OCI-LY7 (cell line): ENCODE measurements around the gene NFATC3. TPM values are rescaled to one million over a fixed set of nuclear protein-coding genes. Genes with fewer than 3 reads are reported as not detected.

Source experiments
- BruUV-seq: library from RNA; stranded (reverse); fragments of 400-500 nt; replicated peaks from 2 replicates; lab custom pipeline; 2021; lab: Mats Ljungman, UMichigan
- CTCF ChIA-PET: fragments of 300-600 bp; sonication (Branson Sonifier 250); formaldehyde crosslinking; loops from one replicate; lab custom pipeline; 2022; ENCODE audit warnings: antibody characterized with exemption; ENCODE audit not compliant: unreplicated experiment; lab: Charles Lee
- POLR2A ChIA-PET: fragments of 300-600 bp; sonication (Branson Sonifier 250); formaldehyde crosslinking; loops from one replicate; lab custom pipeline; 2022; ENCODE audit warnings: antibody characterized with exemption; lab: Charles Lee
- DNase-seq: peaks from one replicate; pipeline ENCODE4 v3.0.0-alpha.2; 2015; ENCODE audit warnings: low spot score
- H2AFZ ChIP-seq: fragments of 200-600 bp; sonication (generic), shearing (Covaris generic); 2 replicates; pipeline ENCODE4 v1.6.1; 2014; ENCODE audit warnings: mild to moderate bottlenecking, antibody characterized with exemption, low read length, moderate library complexity
- H3K27ac ChIP-seq: fragments of 200-600 bp; sonication (generic); 2 replicates; pipeline ENCODE4 v1.5.1; 2014; ENCODE audit warnings: mixed run types, low read depth, mild to moderate bottlenecking, moderate library complexity, low read length, inconsistent platforms; ENCODE audit not compliant: poor library complexity, severe bottlenecking
- H3K36me3 ChIP-seq: fragments of 200-600 bp; sonication (generic); 2 replicates; pipeline ENCODE4 v1.6.1; 2014; ENCODE audit warnings: mild to moderate bottlenecking, antibody characterized with exemption, low read length, moderate library complexity, mixed read lengths; ENCODE audit not compliant: insufficient read depth
- H3K4me1 ChIP-seq: fragments of 200-600 bp; sonication (generic); 2 replicates; pipeline ENCODE4 v1.5.1; 2014; ENCODE audit warnings: mild to moderate bottlenecking, low read length; ENCODE audit not compliant: insufficient read depth, poor library complexity, severe bottlenecking
- H3K4me2 ChIP-seq: fragments of 200-600 bp; sonication (generic); 2 replicates; pipeline ENCODE4 v1.6.1; 2014; ENCODE audit warnings: mild to moderate bottlenecking, low read length
- H3K4me3 ChIP-seq: fragments of 200-600 bp; sonication (generic); 2 replicates; pipeline ENCODE4 v1.5.1; 2014; ENCODE audit warnings: mild to moderate bottlenecking, low read depth, low read length; ENCODE audit not compliant: poor library complexity, severe bottlenecking
- H3K79me2 ChIP-seq: fragments of 200-600 bp; sonication (generic); 2 replicates; pipeline ENCODE4 v1.6.1; 2016; ENCODE audit warnings: low read depth, mild to moderate bottlenecking, low read length, moderate library complexity, mixed read lengths; ENCODE audit not compliant: insufficient read depth
- H3K9me2 ChIP-seq: fragments of 200-600 bp; sonication (generic); 2 replicates; pipeline ENCODE4 v1.6.1; 2016; ENCODE audit warnings: mild to moderate bottlenecking, low read length, mixed read lengths; ENCODE audit not compliant: insufficient read depth
- H3K9me3 ChIP-seq: fragments of 200-600 bp; sonication (generic); 2 replicates; pipeline ENCODE4 v1.6.1; 2014; ENCODE audit warnings: mild to moderate bottlenecking, mixed run types, low read length, mixed read lengths
- H4K20me1 ChIP-seq: fragments of 200-600 bp; sonication (generic); 2 replicates; pipeline ENCODE4 v1.6.1; 2014; ENCODE audit warnings: mild to moderate bottlenecking, antibody characterized with exemption, low read length, moderate library complexity, mixed read lengths; ENCODE audit not compliant: insufficient read depth
- CTCF ChIP-seq: fragments of 200-600 bp; sonication (generic); conservative IDR thresholded peaks from 2 replicates; pipeline ENCODE4 v1.5.1; 2014; ENCODE audit warnings: mild to moderate bottlenecking, antibody characterized with exemption, low read length, moderate library complexity, mixed read lengths
- EZH2phosphoT487 ChIP-seq: fragments of 200-600 bp; sonication (generic); IDR thresholded peaks from 2 replicates; pipeline ENCODE4 v1.6.1; 2018; ENCODE audit warnings: low read depth, borderline replicate concordance, mild to moderate bottlenecking, mixed run types, antibody characterized with exemption, low read length, moderate library complexity, mixed read lengths
- intact Hi-C: fragments of 100-400 bp; cut with micrococcal nuclease; formaldehyde crosslinking; loops from one replicate; pipeline ENCODE4 v1.10.0; 2022; ENCODE audit not compliant: unreplicated experiment
- total RNA-seq, 2 experiments: library from RNA; depleted of rRNA in 1 of 2; stranded (reverse); fragments of >200 nt in 1 of 2; shearing (Covaris generic) in 1 of 2; gene quantifications; 2 replicates each; pipeline ENCODE4 v1.2.3, GENCODE V29; 2014 to 2022

Gene NFATC3
- total RNA-seq, 2 experiments from 2014 or later: 73.4 to 76.0 TPM

GRCh38 chr16:68077866-68078700 lies 7.1 kb upstream of the NFATC3 start:
- Histone ChIP-seq H3K27ac (peak overlapping the region; percentile 76), H3K4me2 (no peak overlapping the region), H3K9me3 (no peaks in the 10 kb centered on the region), H3K9me2 (no peaks in the 10 kb centered on the region), H3K4me3 (no peak overlapping the region), H4K20me1 (no peaks in the 10 kb centered on the region), H3K79me2 (no peaks in the 10 kb centered on the region), H2AFZ (no peak overlapping the region), H3K36me3 (peaks cover 51% of the 10 kb centered on the region), H3K4me1 (peaks cover 88% of the 10 kb centered on the region)
- ChIA-PET POLR2A (no interaction called here), CTCF (no interaction called here)
- DNase-seq: no peak
- no TSS peak for BruUV-seq
- intact Hi-C loops: no loop called here
- TF ChIP-seq EZH2phosphoT487 (no peak), CTCF (no peak)

GRCh38 chr16:68078701-68079375 lies 6.3 kb upstream of the NFATC3 start:
- ChIA-PET CTCF (no interaction called here), POLR2A (interaction anchor here (0.6 kb wide), 1 partner anchor 148 kb away, joined by 3 read pairs; no protein-coding TSS in a partner anchor)
- intact Hi-C loops: no loop called here
- Histone ChIP-seq H3K36me3 (peaks cover 47% of the 10 kb centered on the region), H3K79me2 (no peaks in the 10 kb centered on the region), H3K4me1 (peaks cover 88% of the 10 kb centered on the region), H3K4me3 (peak overlapping the region; percentile 39), H4K20me1 (no peaks in the 10 kb centered on the region), H3K9me2 (no peaks in the 10 kb centered on the region), H3K27ac (peak overlapping the region; percentile 76), H3K4me2 (peak overlapping the region; percentile 71), H2AFZ (no peak overlapping the region), H3K9me3 (no peaks in the 10 kb centered on the region)
- DNase-seq: no peak
- no TSS peak for BruUV-seq
- TF ChIP-seq CTCF: no peak
- no peak for TF ChIP-seq EZH2phosphoT487

- intact Hi-C loops: no loop called here
- H3K36me3 ChIP-seq: peaks cover 43% of the 10 kb centered on the region
- H2AFZ ChIP-seq: no peak overlapping the region
- H3K4me2 ChIP-seq: peak overlapping the region; percentile 71
- TF ChIP-seq EZH2phosphoT487 (no peak), CTCF (no peak)
- H3K4me3 ChIP-seq: peak overlapping the region; percentile 39
- DNase-seq: no peak
- no peaks in the 10 kb centered on the region for H3K79me2 ChIP-seq
- no peaks in the 10 kb centered on the region for H4K20me1 ChIP-seq
- H3K9me2 ChIP-seq: no peaks in the 10 kb centered on the region
- H3K27ac ChIP-seq: peak overlapping the region; percentile 76
- ChIA-PET POLR2A (interaction anchor here (0.6 kb wide), 1 partner anchor 148 kb away, joined by 3 read pairs; no protein-coding TSS in a partner anchor), CTCF (no interaction called here)
- H3K9me3 ChIP-seq: no peaks in the 10 kb centered on the region
- peaks cover 88% of the 10 kb centered on the region for H3K4me1 ChIP-seq
- BruUV-seq: no TSS peak
Observed at GRCh38 chr16:68079376-68079625, 5.9 kb upstream of the NFATC3 start.
